GM19239 (cell line): ENCODE results near the gene LRFN5.
"Not testable (repeated sequence)": the region's sequence is repeated elsewhere in the genome, so short reads cannot be mapped to it uniquely, and the experiment has no call there.

ENCODE experiments used
- DNase-seq: peaks from one replicate; pipeline ENCODE4 v3.0.0; 2011; ENCODE audit warnings: low spot score; ENCODE audit not compliant: insufficient read length
- FAIRE-seq: peaks from 2 replicates; lab custom pipeline; 2011; peaks lifted over from hg19 to GRCh38; lab: Jason Lieb, UNC

The LRFN5 gene

GRCh38 chr14:41606532-41607303 is at the start of gene LRFN5:
LRFN5 (plus strand) TSS chr14:41606876.
- DNase-seq (no peak), FAIRE-seq (no peak)

GRCh38 chr14:41558490-41558889 is 48.2 kb upstream of the LRFN5 start:
- no peak for FAIRE-seq
- no peak for DNase-seq

- FAIRE-seq, DNase-seq: not testable (repeated sequence)
Measured at GRCh38 chr14:41566864-41567263, 39.8 kb upstream of the LRFN5 start.

DNA sequence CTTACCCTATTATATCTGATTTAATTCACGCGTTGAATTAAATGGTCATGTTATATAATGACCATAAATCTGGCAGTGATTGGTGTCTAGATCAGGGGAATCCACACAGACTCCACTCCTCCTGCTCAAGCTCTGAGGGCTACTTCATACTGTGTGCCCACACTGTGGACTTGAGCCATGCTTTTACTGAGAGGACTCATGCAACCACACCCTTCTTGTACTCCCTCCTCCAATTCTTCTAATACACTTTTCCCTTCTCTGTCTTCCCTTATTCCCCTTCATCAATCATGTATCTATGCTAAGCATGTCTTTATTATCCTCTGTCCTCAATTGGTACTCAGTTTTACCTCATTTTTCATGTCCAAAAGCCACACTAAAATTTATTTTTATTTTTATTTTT is 37.7 kb upstream of the LRFN5 start:
- FAIRE-seq (no peak), DNase-seq (no peak)

- no peak for FAIRE-seq
- DNase-seq, result no peak
Measured at GRCh38 chr14:41570415-41571155, 36.1 kb upstream of the LRFN5 start.

DNA sequence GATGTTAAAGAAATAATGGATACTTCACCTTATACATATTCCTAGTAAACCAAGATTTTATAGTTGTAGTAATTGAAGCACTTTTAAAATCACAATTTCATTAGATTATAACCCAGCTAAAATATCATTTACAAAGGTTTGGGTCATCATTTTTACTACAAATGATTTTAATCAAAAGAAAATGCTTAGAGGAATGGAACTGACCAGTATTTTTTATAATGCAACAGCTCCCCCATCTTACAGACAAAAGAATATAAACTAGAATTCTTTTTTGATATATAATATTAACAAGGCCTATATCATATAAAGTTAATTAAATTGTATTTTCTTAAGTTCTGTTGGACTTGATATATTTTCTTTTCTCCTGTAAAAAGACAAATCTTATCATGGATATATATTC is 20.4 kb upstream of the LRFN5 start:
- DNase-seq, result no peak
- FAIRE-seq, result no peak

DNA sequence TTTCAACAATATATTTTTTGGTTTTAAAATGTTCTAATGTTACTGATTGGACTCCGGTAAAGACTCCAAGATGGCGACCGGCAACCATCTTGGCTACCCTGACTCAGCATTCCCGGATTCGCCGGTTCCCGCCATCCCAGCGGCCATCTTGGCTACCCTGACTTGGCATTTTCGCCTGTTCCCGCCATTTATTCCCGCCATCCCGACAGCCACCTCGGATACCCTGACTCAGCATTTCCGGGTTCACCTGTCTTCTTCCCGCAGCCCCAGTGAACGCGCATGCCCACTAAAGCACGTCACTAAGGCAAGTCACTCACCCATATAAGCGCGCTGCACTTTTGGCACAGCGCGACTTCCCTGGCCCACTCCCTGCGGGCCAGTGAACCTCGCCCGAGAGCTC is 9.0 kb upstream of the LRFN5 start:
- DNase-seq, result no peak
- no peak for FAIRE-seq

GRCh38 chr14:41599805-41600385 is 6.8 kb upstream of the LRFN5 start:
- FAIRE-seq, result not testable (repeated sequence)

DNA sequence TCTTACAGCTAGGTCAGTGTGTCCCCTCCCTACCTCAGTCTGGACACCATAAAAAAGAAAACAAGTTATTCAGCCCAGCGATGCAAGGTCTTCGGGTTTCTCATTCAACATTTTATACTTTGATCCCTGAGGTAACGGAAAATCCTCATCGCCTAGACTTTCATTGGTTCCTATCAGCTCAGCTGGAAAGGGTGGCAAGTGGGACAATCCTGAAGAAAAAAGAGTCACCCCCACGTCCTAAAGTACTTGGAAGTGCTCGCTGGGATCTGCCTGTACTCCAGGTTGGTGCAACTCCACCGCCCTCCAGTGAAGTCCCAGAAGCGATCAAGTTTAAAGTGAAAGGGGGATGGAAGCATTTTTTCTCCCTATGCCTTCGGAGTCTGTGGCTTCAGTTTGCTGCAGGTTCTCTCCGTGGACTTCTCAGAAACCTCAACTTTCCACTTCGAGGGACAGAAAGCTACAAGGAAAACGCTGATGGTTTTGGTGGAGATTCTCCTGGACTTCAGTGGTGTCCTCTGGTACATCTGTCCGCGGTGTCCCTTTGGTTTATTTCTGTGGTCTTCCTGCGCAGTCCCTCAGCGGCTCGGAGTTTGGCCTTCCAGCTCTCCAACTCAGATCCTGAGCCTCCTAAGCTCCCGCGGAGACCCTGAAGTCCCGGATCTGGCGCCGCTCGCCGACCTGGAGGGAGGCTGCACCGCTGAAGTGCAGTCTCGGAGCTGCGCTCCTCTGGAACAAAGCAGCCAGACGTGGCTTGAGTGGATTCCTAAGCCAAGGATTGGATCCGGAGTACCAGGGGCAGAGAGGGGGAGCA is 1.8 kb upstream of the LRFN5 start:
- DNase-seq (no peak), FAIRE-seq (no peak)

More at GRCh38 chr14:41599805-41600385, 6.8 kb upstream of the LRFN5 start:
- DNase-seq, result not testable (repeated sequence)

DNA sequence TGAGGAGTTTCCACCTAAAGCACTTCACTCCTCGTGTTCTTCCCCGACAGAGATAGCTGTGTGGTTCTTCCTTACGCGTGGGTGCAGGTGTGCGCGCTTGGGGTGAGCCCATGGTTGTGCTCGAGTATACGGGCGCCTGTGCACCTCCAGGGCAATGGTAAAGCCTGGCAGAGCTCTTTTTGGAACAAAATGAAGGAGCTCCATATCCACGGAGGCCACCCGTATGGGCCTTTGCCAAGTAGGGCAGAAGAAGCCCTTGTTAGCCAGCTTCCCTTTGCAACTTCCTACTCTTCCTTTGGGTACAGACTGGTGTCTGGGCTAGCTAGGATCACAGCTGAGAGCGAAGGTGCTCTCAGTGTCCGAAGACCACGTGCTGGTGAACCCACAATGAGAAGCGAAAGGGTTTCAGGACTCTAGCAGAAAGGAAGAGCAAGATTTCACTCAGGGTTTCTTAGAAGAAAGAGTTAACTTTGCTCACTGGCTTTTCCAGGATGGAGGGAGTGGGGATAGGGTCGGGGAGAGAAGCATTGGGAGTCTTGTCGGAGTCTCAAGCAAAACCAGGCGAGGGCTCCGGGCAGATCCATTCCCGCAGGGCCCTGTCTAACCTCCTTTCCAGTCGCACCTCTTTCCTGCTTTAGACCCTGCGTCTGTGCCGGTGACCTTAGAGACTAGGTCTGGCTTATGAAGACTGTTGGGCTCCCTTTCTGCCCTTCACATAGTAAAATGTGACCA is 960 bp upstream of the LRFN5 start:
- no peak for FAIRE-seq
- no peak for DNase-seq

DNA sequence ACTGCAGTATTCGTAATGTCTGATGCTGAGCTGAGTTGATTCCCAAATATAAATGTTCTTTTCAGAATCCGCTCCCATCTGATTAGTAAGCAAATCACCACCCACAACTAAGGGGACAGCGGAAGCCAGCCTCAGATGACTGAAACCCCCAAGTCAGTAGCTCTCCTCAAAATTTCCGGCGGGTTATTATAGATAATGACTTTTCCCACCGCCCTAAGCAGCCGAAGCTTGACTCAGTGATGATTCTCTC is 469 bp upstream of the LRFN5 start:
- no peak for DNase-seq
- FAIRE-seq, result no peak

DNA sequence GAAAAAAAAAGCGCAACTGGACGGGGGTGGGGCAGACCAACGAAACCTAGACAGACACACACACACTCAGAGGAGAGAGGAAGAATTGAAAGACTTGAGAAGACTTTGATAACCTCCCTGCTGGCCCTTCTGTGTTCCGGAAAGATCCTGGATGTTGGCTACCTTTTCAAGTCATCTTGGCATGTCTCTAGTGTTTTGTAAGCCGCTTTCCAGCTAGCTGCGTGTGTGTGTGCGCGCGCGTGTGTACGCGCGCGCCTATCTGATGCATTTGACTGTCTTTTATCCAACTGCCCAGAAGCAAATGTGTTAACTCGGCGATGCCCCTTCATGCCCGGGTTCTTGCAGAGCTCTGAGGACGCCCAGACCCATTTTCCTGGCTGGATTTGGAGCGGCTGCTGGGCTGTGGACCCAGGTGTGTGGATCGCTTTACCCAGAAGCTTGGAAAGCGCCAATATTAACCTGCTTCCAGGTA is 664 bp downstream of the LRFN5 start:
- FAIRE-seq (no peak), DNase-seq (no peak)

- FAIRE-seq (no peak), DNase-seq (no peak)
Measured at GRCh38 chr14:41607966-41608663, 1.4 kb downstream of the LRFN5 start.

DNA sequence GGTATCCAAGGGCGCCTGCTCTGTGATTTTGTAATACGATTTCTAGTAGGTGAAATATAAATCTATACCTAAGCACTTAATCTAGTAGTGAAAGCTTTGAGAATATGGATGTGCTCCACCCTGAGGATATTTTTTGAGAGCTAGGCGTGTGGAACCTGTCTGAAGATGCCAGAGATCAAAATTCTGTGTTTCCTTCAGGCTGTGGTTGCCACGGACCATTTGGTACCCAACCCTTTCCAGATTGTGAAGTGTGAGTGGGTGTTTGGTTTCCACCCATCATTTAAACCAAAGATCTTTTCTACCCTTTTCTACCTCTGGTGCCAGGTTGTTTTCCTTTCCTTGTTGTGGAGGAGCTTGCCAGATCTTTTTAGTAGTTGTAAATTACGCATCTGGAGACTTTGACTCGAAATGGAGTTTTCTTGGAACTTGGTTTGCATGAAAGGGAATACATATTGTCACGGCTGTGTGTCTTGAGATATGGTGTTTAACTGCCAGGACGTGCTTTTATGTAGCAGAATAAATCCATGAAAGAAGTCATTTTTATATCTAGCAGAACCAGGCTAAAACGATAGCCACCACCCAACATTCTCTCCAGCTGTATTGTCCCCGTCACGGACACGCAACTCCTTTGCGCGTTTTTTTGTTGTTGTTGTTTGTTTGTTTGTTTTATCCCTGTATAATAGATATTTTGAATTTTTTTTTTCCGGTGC is 2.2 kb downstream of the LRFN5 start:
- no peak for FAIRE-seq

GRCh38 chr14:41609704-41610183 is 3.1 kb downstream of the LRFN5 start:
- FAIRE-seq, result no peak
- no peak for DNase-seq

More for the DNA sequence above, 2.2 kb downstream of the LRFN5 start:
- DNase-seq, result no peak

GRCh38 chr14:41615011-41615595 is 8.4 kb downstream of the LRFN5 start:
- DNase-seq (no peak), FAIRE-seq (no peak)

DNA sequence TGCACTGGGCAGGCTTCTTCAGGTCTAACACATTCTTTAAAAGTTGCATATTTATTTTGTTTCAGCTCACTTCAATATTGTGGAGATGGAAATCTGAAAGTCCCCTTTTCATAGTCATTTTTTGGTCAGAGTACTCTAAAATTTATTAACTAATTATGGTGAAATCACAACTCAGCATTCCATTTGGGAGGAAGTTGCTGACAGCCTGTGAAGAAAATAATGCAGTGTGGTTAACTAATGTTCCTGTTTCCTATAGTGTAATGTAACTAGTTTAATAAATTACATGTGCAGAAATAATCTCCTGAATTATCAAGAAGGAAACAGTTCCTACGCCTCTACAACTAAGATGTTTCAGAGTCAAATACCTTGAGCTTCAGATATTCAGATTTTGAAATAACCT is 17.1 kb downstream of the LRFN5 start:
- DNase-seq (no peak), FAIRE-seq (no peak)

DNA sequence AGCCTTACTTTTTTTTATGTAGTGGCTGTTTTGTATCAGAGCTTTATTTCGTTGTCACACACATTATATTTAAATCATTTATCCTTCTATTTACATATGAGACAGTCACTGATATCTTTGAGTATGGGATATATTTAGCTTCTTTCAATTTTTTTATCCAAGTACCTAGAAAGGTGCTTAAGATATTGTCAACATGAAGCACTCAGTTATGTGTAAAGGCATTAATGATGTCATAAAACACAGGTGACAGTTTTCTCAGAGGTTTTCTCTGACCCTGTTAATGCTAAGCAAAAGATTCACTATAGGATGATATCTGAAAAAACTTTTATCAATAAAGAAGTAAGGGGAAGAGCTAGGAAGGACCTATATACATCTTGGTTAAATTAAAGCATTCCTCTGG is 23.2 kb downstream of the LRFN5 start:
- no peak for FAIRE-seq
- no peak for DNase-seq
